ENCODE data around the gene CFAP251. TPM values are rescaled to one million over a fixed set of nuclear protein-coding genes. Genes with fewer than 3 reads are reported as not detected.

The CFAP251 gene, protein sequence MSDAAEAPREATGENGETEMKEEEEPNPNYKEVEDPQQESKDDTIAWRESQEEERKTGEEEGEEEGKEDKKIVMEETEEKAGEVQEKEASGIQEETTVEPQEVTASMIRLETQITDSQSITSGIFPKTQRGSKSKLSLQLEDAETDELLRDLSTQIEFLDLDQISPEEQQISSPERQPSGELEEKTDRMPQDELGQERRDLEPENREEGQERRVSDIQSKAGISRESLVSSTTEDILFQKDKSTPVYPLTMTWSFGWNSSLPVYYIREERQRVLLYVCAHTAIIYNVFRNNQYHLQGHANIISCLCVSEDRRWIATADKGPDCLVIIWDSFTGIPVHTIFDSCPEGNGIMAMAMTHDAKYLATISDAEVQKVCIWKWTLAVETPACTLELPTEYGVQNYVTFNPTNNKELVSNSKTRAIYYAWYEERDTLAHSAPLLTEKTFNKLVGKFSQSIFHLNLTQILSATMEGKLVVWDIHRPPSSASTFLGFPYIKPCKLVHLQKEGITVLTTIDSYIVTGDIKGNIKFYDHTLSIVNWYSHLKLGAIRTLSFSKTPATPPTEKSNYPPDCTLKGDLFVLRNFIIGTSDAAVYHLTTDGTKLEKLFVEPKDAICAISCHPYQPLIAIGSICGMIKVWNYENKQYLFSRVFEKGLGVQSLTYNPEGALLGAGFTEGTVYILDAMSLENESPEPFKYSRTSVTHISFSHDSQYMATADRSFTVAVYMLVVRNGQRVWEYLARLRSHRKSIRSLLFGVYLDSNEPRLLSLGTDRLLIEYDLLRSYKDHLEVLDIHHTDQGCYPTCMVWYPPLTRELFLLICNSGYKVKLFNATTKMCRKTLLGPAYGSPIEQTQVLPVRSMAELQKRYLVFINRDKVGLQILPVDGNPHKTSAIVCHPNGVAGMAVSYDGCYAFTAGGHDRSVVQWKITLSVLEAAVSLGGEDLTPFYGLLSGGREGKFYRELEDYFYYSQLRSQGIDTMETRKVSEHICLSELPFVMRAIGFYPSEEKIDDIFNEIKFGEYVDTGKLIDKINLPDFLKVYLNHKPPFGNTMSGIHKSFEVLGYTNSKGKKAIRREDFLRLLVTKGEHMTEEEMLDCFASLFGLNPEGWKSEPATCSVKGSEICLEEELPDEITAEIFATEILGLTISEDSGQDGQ
- 1.1 to 1.5 TPM (median 1.3 TPM) in 5 replicates for total RNA-seq (2022; extraction: Qiagen RNA extraction)

DNA sequence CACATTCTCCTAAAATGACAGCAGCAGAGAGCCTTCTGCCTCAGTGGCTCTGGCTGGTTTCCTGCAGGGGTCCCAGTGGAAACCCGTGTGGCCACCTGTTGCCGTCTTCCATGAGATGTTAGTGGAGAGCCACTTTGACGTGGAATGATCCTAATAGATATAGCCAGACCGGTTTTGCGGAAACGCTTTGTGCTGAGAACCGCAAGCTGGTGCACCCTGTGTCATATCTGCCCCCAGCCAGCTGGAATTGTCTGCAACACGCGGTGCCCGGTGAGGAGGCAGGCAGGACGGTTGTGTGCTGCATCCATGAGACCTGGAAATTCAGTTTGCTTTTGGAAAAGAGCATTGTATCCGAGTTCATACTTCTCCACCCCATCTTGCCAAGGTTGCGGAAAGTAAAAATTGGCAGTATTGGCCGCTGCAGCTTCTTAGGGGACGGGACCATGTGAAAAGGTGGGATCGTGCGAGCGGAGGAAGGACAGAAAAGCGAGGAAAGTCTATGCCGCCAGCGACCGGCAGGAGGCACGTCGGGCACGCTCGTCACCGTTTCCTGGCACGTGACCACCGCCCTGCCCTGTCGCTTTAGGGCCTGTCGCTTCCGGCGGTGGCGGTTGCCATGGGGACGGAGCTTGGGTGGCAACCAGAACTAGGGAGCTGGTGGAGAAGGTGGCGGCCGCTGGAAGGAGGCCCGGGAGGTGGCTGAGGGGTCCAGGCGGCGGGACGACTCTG lies at the start of gene CFAP251:
CFAP251 (plus strand) TSS at position 643 of the 729 bp plus-strand sequence. CDS start 2,714 bp downstream, outside the sequence.

DNA sequence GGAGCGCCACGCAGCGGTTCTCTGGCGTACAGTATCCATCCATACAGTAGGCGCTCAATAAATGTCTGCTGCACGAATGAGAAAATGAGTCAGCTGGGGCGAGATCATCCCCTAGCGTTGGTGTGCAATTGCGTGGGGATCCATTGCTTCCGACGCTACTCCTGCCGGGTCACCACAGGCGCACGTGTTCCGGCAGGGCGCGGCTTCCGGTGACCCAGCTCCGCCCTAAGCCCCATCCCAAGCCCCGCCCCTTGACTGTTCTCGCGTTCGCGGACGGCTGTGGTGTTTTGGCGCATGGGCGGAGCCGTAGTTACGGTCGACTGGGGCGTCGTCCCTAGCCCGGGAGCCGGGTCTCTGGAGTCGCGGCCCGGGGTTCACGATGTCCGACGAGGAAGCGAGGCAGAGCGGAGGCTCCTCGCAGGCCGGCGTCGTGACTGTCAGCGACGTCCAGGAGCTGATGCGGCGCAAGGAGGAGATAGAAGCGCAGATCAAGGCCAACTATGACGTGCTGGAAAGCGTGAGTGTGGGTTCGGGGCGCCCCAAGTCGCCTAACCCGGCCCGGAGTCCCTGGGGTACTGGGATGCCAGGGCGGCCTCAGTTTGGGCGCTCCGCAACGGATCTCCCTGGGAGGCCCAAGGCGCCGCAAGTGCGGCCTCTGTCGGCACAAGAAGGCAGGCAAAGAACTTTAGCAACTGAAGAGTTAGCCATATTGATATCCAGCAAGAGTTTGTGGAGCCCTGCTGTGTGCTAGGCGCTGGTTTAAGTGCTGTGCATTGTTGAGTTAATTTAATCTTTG lies 29.7 kb upstream of the CFAP251 start, which contains the start of gene PSMD9:
PSMD9 (plus strand) TSS at position 313 of the 796 bp plus-strand sequence; CDS start at position 380, 67 bp downstream.

DNA sequence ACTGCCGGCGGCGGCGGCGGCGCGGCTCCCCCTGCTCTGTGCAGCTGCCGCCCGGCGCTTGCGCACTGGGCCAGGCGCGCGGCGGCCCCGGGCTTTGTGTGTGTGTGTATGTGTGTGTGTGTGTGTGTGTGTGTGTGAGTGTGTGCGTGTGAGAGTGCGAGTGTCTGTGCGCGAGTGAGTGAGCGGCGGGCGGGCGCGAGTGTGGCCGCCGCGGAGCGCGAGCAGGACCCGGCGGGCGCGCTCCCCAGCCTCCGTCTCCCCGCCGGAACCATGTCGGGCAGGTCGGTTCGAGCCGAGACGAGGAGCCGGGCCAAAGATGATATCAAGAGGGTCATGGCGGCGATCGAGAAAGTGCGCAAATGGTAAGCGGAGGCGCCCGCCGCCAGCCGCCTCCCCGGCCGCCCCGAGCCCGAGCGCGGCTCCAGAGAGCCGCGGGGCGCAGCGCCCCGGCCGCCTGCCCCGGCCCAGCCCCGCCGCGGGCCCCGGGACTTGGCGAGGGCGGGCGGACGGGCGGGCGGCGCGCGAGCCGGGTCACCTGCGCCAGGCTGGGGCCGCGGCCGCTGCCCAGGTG lies 103.5 kb downstream of the CFAP251 start, which contains the start of gene BCL7A:
BCL7A (plus strand) TSS at position 63 of the 571 bp plus-strand sequence; CDS start at position 271, 208 bp downstream.

Other genes starting within 250 kb of the CFAP251 start
- 0.25 to 0.65 TPM (median 0.33 TPM) in 5 replicates for gene MORN3, start 248.9 kb upstream of the CFAP251 start, total RNA-seq (2022; extraction: Qiagen RNA extraction)
- gene TMEM120B, start 205.8 kb upstream of the CFAP251 start, total RNA-seq (2022; extraction: Qiagen RNA extraction): 11.2 to 23.3 TPM (median 19.8 TPM) in 5 replicates
- gene RHOF, start 124.9 kb upstream of the CFAP251 start, total RNA-seq (2022; extraction: Qiagen RNA extraction): 62.8 to 84.5 TPM (median 81.9 TPM) in 5 replicates
- gene SETD1B, start 114.6 kb upstream of the CFAP251 start, total RNA-seq (2022; extraction: Qiagen RNA extraction): 7.2 to 16.5 TPM (median 14.5 TPM) in 5 replicates
- gene HPD, start 59.7 kb upstream of the CFAP251 start, total RNA-seq (2022; extraction: Qiagen RNA extraction): 1.4 to 2.7 TPM (median 2.2 TPM) in 5 replicates
- 102 to 166 TPM (median 119 TPM) in 5 replicates for gene PSMD9, start 29.8 kb upstream of the CFAP251 start, total RNA-seq (2022; extraction: Qiagen RNA extraction)
- gene BCL7A, start 103.3 kb downstream of the CFAP251 start, total RNA-seq (2022; extraction: Qiagen RNA extraction): 8.5 to 11.4 TPM (median 10.3 TPM) in 5 replicates
- gene MLXIP, start 160.2 kb downstream of the CFAP251 start, total RNA-seq (2022; extraction: Qiagen RNA extraction): 24.6 to 56.2 TPM (median 50.9 TPM) in 5 replicates

Measured in A549 treated with dexamethasone at 1 μM for 4 hours (cell line).